ENCODE data around the gene CHST8.
"Not testable (repeated sequence)": the region's sequence is repeated elsewhere in the genome, so short reads cannot be mapped to it uniquely, and the experiment has no call there.

Gene CHST8

DNA sequence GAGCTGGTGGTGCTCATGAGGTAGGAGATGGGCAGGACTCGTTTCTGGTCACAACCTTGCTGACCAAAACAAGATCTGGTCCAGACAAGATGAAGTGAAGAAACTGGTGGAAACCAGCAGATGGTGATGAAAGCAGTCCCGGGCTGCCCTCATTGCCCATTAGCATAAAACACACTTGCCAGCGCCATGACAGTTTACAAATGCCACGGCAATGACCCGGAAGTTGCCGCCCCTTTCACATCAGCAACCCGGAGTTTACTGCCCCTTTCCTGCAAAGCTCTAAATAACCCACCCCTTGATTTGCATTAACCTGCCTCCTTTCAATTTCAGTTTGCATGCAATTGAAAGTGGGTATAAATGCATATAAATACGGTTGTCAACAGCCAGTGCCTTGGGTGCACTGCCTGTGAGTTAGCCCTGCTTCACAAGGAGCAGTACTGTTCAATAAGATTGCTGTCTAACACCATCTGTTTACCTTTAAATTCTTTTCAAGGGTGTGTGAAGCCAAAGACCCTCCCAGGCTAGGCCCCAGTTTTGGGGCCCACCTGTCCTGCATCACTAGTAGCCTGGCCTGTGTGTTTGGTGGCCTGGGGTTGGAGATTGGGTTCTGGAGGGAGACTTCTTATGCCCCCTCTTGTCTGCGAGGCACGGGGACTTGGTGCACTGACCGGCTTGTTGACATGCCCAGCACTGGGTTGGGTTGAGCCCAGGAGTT is 38.8 kb downstream of the CHST8 start:
- no peak overlapping the region for H3K4me3 ChIP-seq (ENCODE audit: low read depth, low read length)
- no peak for DNase-seq (ENCODE audit: low read depth)
- TF ChIP-seq, protein P1, sequence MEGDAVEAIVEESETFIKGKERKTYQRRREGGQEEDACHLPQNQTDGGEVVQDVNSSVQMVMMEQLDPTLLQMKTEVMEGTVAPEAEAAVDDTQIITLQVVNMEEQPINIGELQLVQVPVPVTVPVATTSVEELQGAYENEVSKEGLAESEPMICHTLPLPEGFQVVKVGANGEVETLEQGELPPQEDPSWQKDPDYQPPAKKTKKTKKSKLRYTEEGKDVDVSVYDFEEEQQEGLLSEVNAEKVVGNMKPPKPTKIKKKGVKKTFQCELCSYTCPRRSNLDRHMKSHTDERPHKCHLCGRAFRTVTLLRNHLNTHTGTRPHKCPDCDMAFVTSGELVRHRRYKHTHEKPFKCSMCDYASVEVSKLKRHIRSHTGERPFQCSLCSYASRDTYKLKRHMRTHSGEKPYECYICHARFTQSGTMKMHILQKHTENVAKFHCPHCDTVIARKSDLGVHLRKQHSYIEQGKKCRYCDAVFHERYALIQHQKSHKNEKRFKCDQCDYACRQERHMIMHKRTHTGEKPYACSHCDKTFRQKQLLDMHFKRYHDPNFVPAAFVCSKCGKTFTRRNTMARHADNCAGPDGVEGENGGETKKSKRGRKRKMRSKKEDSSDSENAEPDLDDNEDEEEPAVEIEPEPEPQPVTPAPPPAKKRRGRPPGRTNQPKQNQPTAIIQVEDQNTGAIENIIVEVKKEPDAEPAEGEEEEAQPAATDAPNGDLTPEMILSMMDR (conservative IDR thresholded peaks at IDR 0.05; ENCODE audit: low read depth, low read length): no peak

- no peak overlapping the region for H3K4me3 ChIP-seq (ENCODE audit: low read depth, low read length)
- DNase-seq (ENCODE audit: low read depth): no peak
- TF ChIP-seq, protein P1 (conservative IDR thresholded peaks at IDR 0.05; ENCODE audit: low read depth, low read length): no peak
Measured at GRCh38 chr19:33661336-33661735, 39.6 kb downstream of the CHST8 start.

DNA sequence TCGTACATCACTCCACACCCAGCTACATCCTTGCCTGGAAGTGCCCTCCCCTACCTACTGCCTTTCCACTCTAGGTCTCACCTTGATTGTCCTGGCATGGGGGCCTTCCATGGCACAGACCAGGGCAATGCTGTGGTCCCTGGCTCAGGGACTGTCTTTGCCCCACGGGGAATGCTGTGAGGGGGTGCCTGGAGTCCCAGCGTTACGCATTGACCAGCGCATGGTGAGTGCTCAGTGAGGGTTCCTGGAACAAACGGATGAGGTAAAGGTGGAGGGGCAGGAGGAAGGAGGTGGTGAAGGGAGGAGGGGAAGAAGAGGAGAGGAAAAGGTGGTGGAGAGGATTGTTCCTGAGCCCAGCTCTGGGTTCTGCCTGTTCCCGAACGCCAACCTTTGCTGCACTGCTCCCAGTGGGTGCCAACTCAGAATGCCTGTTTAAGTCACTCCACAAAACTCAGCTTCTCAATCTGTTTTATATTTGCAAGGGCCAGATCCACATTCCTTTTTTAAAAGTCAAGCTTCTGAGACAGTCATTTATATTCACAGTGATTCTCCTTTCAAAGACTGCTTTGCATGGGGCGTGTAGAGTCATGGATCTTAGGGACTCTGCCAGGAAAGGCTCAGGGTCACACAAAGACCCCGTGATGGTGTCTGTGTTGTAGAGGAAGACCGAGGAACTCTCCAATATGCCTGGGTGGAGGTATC is 40.8 kb downstream of the CHST8 start:
- TF ChIP-seq, protein P1 (conservative IDR thresholded peaks at IDR 0.05; ENCODE audit: low read depth, low read length): no peak
- no peak overlapping the region for H3K4me3 ChIP-seq (ENCODE audit: low read depth, low read length)
- DNase-seq (ENCODE audit: low read depth): no peak

DNA sequence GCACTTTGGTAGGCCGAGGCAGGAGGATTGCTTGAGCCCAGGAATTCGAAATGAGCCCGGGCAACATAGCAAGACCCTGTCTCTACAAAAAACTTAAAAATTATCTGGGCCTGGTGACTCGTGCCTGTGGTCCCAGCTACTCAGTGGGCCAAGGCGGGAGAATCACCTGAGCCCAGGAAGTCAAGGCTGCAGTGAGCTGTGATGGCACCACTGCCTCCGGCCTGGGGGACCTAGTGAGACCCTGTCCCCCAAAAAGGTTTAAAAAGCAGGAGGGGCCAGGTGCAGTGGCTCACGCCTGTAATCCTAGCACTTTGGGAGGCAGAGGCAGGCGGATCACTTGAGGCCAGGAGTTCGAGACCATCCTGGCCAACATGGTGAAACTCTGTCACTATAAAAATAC is 41.6 kb downstream of the CHST8 start:
- DNase-seq (ENCODE audit: low read depth); H3K4me3 ChIP-seq (ENCODE audit: low read depth, low read length): not testable (repeated sequence)

DNA sequence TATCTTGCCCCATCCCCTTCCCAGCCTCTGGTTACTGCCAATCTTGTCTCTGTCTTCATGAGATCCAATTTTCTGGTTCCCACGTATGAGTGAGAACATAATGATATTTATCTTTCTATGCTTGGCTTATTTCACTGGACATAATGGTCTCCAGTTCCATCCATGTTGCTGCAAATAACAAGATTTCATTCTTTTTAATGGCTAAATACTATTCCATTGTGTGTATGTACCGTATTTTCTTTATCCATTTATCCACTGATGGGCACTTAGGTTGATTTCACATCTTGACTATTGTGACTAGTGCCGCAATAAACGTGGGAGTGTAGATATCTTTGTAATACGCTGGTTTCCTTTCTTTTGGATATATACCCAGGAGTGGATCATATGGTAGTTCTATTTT is 43.0 kb downstream of the CHST8 start:
- H3K4me3 ChIP-seq (ENCODE audit: low read depth, low read length): no peak overlapping the region
- DNase-seq (ENCODE audit: low read depth): no peak
- TF ChIP-seq, protein P1 (conservative IDR thresholded peaks at IDR 0.05; ENCODE audit: low read depth, low read length): no peak

DNA sequence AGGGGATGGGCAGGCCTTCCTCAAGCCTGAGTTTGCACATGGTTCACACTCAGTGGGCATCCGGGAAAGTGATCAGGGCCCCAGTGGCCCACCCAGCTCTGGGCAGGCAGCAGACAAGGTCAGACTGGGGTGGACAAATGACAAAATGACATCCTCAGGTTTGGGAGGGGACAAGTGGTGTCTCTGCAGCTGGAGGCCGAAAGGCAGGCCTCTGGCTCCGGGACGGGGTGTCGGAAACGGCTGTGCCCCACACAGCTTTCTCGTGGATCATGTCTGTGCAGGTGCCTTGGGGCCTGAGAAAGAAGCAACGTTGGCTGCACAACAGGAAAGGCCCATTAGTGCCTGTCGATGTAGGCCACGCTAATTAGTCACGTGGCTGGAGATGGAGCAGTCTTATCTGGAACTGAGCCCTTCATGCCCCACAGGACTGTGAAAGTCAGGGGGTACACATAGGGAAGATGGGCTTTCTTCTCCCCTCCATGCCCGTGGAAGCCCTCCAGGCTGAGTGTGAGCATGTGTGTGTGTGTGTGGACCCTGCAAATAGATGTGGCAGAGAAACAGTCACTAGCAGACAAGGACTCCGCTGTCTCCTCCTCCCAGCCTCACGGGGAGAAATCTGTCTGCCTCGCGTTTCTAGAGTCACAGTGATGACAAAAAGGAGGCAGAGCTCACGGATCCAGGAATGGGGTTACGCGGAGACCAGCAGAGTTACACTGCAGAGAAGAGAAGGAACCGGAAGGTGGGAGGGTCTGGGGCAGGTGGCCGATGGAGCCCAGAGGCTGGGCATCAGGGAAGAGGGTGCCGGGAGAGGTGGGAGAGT is 44.2 kb downstream of the CHST8 start:
- TF ChIP-seq, protein P1 (conservative IDR thresholded peaks at IDR 0.05; ENCODE audit: low read depth, low read length): no peak
- DNase-seq (ENCODE audit: low read depth): no peak
- H3K4me3 ChIP-seq (ENCODE audit: low read depth, low read length): no peak overlapping the region

GRCh38 chr19:33667141-33667650 is 45.4 kb downstream of the CHST8 start:
- no peak overlapping the region for H3K4me3 ChIP-seq (ENCODE audit: low read depth, low read length)
- no peak for DNase-seq (ENCODE audit: low read depth)
- TF ChIP-seq, protein P1 (conservative IDR thresholded peaks at IDR 0.05; ENCODE audit: low read depth, low read length): no peak
